Erythroblast (primary cell): Measurements from ENCODE around the gene UBASH3B.

Source experiments
- GATA1 ChIP-seq: IDR thresholded peaks from 2 replicates; pipeline ENCODE4 v1.6.1; 2011; ENCODE audit warnings: low read depth, mild to moderate bottlenecking, control low read depth, low read length, moderate library complexity
- POLR2A ChIP-seq: IDR thresholded peaks from 2 replicates; pipeline ENCODE4 v1.6.1; 2011; ENCODE audit warnings: mild to moderate bottlenecking, low read length

DNA sequence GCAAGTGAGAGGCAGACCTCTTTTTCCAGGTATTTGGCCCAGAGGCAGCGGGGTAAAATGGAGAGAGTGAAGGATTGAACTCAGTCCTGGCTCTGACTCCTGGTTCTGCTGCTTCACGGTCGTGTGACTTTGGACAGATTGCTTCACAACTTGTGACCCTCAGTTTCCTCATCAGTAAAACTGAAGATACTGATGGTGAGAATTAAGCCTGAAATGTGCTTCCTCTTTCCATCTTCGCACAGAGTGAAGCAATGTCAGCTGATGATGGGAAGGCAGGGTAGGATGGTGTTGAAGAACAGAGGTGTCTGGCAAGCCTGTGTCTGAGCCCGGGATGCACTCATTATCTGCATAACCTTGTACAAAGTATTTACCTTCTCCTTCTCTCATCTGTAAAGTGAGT is 59.0 kb downstream of the UBASH3B start:
- no peak for TF ChIP-seq POLR2A
- TF ChIP-seq GATA1: no peak
